Measurements from ENCODE around the gene PTGR1.
A peak's percentile ranks its signal among the peaks of the same experiment; 100 is the strongest.
"Not testable (repeated sequence)": the region's sequence is repeated elsewhere in the genome, so short reads cannot be mapped to it uniquely, and the experiment has no call there.

Gene PTGR1

DNA sequence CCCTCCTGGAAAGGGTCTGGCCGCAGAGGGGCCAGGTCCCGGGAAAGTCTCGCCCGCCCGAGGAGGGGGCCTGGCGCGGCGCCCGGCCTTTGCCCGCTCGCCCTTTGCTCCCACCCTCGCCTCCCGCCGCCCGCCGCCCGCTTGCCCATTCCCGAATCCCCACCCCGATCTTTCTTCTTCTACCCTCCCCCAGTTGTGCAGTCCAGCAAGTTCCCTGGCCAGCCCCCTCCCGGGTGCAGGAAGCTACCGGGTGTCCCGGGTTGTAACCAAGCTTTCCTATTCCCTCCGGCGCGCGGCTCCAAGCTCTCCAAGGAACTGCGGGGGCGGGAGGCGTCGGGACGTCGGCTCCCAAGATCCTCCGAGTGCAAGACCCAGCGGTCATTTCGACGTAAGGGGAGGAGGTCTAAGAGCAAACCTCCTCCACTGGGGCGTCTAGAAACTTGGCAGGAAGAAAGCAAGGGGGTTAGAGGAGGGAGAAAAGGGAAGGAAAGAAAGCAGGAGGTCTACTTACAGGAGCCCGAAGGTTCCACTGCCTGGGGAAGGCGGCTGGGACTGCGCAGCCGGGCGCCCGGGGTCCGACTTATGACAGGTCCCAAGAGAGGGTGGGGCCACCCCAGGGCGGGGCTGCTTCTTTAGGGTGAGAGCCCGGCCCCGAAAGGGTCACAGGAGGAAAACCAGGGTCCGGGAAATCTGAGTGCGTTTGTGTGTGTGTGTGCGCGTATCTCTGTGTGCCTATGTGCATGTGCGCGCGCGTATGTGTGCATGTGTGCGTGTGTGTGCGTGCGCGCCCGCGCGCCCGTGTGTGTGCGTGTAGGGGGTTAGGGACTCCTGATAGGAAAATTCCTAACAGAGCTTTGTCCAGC is at the start of gene PTGR1:
TSS of gene PTGR1 (minus strand) at position 556 of the 863 bp plus-strand sequence. CDS start 2,225 bp downstream, outside the sequence.
- DNase-seq (ENCODE audit: low spot score), result peak; percentile 73

DNA sequence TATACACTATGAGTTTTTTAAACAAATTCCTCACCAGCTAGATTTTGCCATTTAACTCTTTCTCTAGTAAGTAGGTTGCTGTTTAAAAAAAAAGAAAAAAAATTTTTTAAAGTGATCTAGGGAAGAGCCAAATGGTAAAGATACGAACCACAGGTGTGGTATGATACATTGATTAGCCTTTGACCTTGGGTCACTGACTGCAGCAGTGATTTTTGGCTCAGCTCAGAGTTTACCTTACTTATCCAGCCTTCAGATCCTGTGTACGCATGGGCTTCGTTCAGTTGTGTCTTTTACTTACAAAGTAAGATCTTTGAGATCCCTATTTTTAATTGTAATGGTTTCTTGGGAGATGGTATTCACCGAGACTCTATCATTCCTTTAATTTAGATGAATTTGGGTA is 49.6 kb upstream of the PTGR1 start:
- DNase-seq (ENCODE audit: low spot score), result no peak

- no peak for DNase-seq (ENCODE audit: low spot score)
These were observed 48.6 kb upstream of the PTGR1 start for GRCh38 chr9:111648066-111648465.

GRCh38 chr9:111646417-111646816 is 47.0 kb upstream of the PTGR1 start:
- no peak for DNase-seq (ENCODE audit: low spot score)

DNA sequence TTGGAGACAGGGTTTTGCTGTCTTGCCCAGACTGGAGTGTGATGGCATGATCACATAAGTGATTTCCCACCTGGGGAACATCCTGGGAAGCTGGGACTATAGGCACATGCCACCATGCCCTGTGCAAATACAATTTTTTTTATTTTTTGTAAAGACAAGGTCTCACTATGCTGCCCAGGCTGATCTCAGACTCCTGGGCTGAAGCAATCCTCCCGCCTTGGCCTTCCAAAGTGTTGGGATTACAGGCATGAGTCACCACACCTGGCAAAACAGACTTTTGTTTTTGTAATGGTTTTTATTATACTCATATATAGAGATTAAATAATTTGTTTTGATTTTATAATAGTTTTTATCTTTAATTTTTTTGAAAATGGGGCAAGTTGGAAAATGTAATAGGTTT is 46.4 kb upstream of the PTGR1 start:
- DNase-seq (ENCODE audit: low spot score), result no peak

GRCh38 chr9:111644195-111644772 is 44.8 kb upstream of the PTGR1 start:
- no peak for DNase-seq (ENCODE audit: low spot score)

- DNase-seq (ENCODE audit: low spot score), result no peak
These were observed 38.0 kb upstream of the PTGR1 start for GRCh38 chr9:111637421-111637950.

GRCh38 chr9:111634860-111635259 is 35.4 kb upstream of the PTGR1 start:
- DNase-seq (ENCODE audit: low spot score), result no peak

- no peak for DNase-seq (ENCODE audit: low spot score)
These were observed 33.9 kb upstream of the PTGR1 start for GRCh38 chr9:111633389-111633736.

DNA sequence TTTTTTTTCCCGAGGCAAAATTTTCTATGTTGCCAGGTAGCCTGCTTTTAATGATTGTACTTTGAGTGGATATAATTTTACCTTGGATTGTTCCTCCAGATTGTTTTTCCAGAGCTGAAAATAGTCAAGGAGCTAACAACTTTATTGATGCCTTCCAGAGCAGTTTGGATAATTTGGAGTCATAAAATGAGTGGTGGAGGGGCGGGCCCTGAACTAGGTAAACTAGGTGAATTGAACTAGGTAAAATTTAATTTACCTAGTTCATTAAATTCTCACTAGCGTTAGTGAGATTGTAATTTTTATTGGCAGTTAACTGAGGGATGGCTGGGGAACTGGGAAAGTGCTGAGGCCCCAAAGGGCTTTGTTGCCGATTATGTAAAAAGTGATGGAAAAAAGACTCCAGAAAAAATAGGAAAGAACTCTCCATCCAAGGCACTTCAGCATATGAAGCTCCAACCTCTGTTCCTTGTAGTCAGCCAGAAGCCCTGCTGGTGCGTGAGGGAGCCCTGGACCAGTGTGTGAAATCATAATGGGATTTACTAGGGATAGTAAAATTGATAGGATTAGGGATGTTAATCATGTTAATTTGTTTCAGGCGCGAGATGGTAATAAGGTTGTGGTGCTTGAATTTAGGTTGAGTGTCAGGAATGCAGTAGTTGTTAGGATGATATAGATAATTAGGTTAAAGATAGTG is 33.4 kb upstream of the PTGR1 start:
- DNase-seq (ENCODE audit: low spot score), result no peak

DNA sequence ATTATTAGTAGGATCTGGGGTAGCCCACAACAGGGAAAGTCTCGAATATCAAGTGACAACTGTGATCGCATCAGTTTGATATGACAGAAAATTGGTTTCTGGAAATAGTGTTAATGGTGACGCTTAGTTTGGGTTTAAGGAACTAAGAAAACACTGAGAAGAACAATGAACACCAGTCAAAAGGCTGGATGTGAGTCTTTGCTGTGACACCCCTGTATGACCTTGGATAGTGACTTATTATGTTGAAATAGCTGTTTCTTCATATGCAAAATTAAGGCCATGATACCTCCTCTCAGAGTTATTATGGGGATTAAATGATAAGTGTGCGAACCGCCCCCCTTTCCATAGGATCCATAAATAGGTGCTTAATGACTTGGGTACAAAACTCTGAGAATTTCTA is 32.6 kb upstream of the PTGR1 start:
- no peak for DNase-seq (ENCODE audit: low spot score)

DNA sequence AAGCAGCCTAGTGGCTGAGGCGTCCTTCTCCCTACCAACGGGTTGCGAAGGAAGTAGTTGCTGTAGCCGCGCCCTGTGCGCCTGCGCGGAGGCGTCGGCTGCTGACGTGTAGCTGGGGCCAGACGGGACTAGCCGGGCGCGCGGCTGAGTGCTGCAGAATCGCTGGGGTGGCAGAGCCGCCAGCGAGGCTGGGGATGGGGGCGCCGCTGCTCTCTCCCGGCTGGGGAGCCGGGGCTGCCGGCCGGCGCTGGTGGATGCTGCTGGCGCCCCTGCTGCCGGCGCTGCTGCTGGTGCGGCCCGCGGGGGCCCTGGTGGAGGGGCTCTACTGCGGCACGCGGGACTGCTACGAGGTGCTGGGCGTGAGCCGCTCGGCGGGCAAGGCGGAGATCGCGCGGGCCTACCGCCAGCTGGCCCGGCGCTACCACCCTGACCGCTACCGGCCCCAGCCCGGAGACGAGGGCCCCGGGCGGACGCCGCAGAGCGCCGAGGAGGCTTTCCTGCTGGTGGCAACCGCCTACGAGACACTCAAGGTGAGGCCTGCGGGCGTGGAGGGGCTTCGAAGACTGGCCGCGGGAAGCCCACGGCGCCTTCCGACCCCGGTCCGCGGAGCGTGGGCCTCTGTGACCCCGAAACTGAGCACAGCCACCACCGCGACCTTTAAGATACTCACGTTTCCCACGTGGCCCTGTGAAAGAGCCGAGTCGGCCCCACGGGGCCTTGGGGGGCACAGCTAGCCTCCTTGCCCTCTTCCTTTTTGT is 31.9 kb upstream of the PTGR1 start, which contains the start of gene DNAJC25:
TSS of gene DNAJC25 (plus strand) at position 121 of the 758 bp plus-strand sequence. CDS start at position 195, 74 bp downstream.
- peak; percentile 99 for DNase-seq (ENCODE audit: low spot score)

- no peak for DNase-seq (ENCODE audit: low spot score)
These were observed 31.4 kb upstream of the PTGR1 start for GRCh38 chr9:111630964-111631213.

DNA sequence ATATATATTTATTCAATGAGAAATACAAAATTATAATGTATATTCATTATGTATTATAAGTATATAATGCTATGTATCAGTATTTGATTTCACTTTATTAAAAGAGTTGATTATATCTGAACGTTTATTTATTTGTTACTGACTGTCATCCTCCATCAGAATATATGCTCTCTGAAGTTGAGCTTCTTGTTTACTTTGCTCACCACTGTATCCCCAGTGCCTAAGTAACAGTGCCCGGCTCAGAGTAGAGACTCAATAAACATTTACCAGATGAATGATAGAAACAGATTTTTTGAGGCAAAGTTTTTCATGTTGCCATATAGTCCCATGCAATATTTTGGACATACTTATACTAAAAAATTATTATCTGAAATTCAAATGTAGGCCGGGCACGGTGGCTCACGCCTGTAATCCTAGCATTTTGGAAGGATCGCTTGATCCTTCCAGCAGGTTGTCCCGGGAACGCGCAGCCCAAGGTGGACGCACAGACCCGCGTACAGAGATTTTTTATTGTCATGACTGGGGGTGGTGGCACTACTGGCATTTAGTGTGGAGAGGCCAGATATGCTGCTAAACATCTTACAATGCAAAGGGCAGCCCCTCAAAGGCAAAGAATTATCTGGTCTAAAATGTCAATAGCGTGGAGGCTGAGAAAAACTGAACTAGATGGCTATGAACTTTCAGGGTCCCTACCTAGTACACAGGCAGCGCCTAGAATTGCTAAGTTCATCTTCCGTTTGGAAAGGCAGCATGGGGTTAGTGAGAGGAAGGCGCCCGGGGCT is 30.9 kb upstream of the PTGR1 start:
- DNase-seq (ENCODE audit: low spot score), result no peak

- DNase-seq (ENCODE audit: low spot score), result no peak
These were observed 29.0 kb upstream of the PTGR1 start for GRCh38 chr9:111628411-111628810.

DNA sequence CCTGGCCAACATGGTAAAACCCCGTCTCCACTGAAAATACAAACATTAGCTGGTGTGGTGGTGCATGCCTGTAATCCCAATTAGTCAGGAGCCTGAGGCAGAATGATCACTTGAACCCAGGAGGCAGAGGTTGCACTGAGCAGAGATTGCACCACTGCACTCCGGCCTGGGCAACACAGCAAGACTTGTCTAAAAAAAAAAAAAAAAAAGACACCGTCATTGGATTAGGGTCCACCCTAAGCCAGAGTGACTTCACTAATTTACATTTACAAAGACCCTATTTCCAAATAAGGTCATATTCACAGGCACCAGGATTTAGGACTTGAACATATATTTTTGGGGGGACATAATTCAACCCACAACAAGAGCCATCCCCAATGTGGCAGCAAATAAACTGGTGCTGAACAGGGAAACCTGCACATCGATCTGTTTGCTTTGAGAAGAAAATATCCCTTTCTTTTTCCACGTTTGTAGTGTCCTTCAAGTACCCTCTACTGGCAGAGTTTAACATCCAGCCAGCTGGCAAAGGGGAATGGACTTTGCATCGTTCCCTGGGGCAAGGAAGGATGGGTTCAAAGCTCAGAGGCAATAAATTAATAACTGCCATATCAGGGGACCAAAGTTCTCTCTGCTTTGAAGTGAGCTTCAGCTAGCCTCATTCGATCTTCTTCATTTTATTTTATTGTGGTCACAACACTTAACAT is 28.0 kb upstream of the PTGR1 start:
- no peak for DNase-seq (ENCODE audit: low spot score)

- DNase-seq (ENCODE audit: low spot score), result no peak
These were observed 23.2 kb upstream of the PTGR1 start for GRCh38 chr9:111622626-111623025.

DNA sequence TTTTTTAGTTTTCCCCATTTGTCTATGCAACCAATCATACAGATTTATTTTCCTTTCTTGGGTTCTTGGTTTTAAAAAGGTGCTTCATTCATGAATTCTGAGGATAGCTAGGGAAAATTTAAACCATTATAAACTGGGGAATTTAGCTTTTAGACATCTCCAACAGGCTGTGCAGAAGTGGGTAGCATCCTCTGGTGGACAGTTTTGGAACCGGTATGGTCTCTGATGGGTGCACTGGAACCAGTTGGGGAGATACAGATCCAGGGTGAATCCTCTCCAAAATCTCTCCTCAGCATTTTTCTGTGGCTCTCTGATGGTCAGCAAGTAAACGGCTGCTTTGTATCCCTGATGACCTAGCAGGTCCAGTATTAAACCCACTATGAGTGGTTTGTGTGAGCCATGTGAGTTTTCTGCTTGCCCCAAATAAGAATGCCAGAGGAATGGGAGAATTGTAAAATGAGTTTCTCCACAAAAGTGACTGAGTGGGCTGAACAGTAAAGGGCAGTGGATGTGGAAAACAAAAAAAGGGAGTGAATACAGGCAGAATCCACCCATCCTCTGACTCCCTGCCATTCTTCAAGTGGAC is 22.5 kb upstream of the PTGR1 start:
- no peak for DNase-seq (ENCODE audit: low spot score)

DNA sequence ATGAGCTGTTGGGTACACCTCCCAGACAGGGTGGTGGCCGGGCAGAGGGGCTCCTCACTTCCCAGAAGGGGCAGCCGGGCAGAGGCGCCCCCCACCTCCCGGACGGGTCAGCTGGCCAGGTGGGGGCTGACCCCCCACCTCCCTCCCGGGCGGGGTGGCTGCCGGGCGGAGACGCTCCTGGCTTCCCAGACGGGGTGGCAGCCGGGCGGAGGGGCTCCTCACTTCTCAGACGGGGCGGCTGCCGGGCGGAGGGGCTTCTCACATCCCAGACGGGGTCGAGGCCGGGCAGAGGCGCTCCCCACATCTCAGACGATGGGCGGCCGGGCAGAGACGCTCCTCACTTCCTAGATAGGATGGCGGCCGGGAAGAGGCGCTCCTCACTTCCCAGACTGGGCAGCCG is 17.9 kb upstream of the PTGR1 start:
- DNase-seq (ENCODE audit: low spot score), result not testable (repeated sequence)

- DNase-seq (ENCODE audit: low spot score), result no peak
These were observed 16.5 kb upstream of the PTGR1 start for GRCh38 chr9:111615928-111616327.

Measured in cerebellar cortex (tissue), 1 donor.